ENCODE results near the gene UST. TPM values are rescaled to one million over a fixed set of nuclear protein-coding genes. Genes with fewer than 3 reads are reported as not detected.

Gene UST
- total and polyA plus RNA-seq, 2 experiments from 2014 or later: 2.9 to 4.0 TPM

- no peaks in the 10 kb centered on the region for H3K4me1 ChIP-seq (ENCODE audit: low read depth)
- H3K9me3 ChIP-seq (ENCODE audit: low read depth): no peaks in the 10 kb centered on the region
- peak in 1 of 2 donors; percentile 22 for DNase-seq (ENCODE audit: low read depth in 1 of 2, low spot score in 1 of 2)
- no peaks in the 10 kb centered on the region for H3K27me3 ChIP-seq
- TF ChIP-seq, protein P1, sequence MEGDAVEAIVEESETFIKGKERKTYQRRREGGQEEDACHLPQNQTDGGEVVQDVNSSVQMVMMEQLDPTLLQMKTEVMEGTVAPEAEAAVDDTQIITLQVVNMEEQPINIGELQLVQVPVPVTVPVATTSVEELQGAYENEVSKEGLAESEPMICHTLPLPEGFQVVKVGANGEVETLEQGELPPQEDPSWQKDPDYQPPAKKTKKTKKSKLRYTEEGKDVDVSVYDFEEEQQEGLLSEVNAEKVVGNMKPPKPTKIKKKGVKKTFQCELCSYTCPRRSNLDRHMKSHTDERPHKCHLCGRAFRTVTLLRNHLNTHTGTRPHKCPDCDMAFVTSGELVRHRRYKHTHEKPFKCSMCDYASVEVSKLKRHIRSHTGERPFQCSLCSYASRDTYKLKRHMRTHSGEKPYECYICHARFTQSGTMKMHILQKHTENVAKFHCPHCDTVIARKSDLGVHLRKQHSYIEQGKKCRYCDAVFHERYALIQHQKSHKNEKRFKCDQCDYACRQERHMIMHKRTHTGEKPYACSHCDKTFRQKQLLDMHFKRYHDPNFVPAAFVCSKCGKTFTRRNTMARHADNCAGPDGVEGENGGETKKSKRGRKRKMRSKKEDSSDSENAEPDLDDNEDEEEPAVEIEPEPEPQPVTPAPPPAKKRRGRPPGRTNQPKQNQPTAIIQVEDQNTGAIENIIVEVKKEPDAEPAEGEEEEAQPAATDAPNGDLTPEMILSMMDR (IDR thresholded peaks at IDR 0.05; ENCODE audit: low read depth, low read length): no peak
- H3K27ac ChIP-seq: no peak overlapping the region
- H3K36me3 ChIP-seq: no peaks in the 10 kb centered on the region
- H3K4me3 ChIP-seq: no peak overlapping the region
Observed at GRCh38 chr6:149094156-149094555, 347.3 kb downstream of the UST start.

DNA sequence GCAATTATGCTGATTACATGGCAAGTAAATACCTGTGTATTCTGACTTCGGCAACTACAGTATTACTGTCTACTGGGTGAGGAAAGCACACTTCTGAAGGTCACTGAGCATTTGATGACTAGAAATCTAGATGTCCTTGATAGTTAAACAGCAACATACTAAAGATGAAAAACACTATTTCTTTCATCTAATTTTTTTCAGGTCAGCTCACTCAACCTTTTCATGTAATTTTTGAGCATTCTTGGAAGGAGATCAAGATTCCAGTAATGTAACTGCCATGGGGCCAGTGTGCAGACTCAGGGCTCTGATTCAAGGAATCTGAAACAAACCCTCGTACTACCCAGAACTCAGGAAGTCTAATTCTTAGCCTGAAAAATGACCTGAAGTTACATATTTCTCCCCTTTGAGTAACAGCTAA, 348.1 kb downstream of the UST start:
- no peaks in the 10 kb centered on the region for H3K27me3 ChIP-seq
- peak in 1 of 2 donors; percentile 54 for DNase-seq (ENCODE audit: low read depth in 1 of 2, low spot score in 1 of 2)
- H3K36me3 ChIP-seq: no peaks in the 10 kb centered on the region
- no peak overlapping the region for H3K27ac ChIP-seq
- no peaks in the 10 kb centered on the region for H3K4me1 ChIP-seq (ENCODE audit: low read depth)
- TF ChIP-seq, protein P1 (IDR thresholded peaks at IDR 0.05; ENCODE audit: low read depth, low read length): no peak
- H3K4me3 ChIP-seq: no peak overlapping the region
- H3K9me3 ChIP-seq (ENCODE audit: low read depth): no peaks in the 10 kb centered on the region

GRCh38 chr6:149095842-149096241, 349.0 kb downstream of the UST start:
- Histone ChIP-seq H3K36me3 (no peaks in the 10 kb centered on the region), H3K27ac (no peak overlapping the region), H3K4me1 (ENCODE audit: low read depth) (no peaks in the 10 kb centered on the region), H3K9me3 (ENCODE audit: low read depth) (no peaks in the 10 kb centered on the region), H3K27me3 (no peaks in the 10 kb centered on the region), H3K4me3 (no peak overlapping the region)
- TF ChIP-seq, protein P1 (IDR thresholded peaks at IDR 0.05; ENCODE audit: low read depth, low read length): no peak
- no peak for DNase-seq (ENCODE audit: low read depth in 1 of 2, low spot score in 1 of 2)

DNA sequence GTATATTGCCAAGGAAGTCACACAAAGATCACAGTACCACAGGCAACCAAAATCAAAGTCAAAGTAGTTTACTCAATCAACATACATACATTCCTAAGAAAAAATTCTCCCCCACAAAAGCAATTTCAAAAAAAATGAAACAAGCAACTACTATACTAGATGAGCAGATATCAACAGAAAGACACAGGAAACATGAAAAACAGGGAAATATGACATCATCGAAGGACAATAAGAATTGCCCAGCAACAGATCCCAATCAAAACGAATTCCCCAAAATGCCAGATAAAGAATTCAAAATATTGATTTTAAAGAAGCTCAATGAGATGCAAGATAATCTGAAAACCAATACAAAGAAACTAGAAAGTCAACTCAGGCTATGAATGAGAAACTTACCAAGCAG, 351.0 kb downstream of the UST start:
- no peak for DNase-seq (ENCODE audit: low read depth in 1 of 2, low spot score in 1 of 2)
- Histone ChIP-seq H3K9me3 (ENCODE audit: low read depth) (no peaks in the 10 kb centered on the region), H3K4me3 (no peak overlapping the region), H3K4me1 (ENCODE audit: low read depth) (no peaks in the 10 kb centered on the region), H3K27me3 (no peaks in the 10 kb centered on the region), H3K27ac (no peak overlapping the region), H3K36me3 (no peaks in the 10 kb centered on the region)
- TF ChIP-seq, protein P1 (IDR thresholded peaks at IDR 0.05; ENCODE audit: low read depth, low read length): no peak

DNA sequence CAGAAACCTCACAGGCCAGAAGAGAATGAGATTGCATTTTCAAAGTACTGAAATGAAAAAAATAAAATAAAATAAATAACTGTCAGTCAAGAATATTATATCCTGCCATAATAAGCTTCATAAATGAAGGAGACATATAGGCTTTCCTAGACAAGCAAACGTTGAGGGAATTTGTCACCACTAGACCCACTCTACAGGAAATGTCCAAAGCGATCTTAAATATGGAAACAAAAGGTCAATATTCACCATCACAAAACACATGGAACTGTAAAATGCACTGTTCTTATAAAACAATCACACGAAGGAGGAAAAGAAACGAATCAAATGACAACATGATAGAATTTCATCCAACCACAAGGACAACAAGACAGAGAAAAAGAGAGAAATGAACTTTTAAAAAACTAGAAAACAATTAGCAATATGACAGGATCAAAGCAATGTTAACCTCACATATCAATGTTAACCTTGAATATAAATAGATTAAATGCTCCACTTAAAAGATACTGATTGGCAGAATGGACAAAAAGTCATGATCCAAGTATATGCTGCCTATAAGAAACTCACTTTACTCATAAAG, 352.0 kb downstream of the UST start:
- TF ChIP-seq, protein P1 (IDR thresholded peaks at IDR 0.05; ENCODE audit: low read depth, low read length): no peak
- Histone ChIP-seq H3K36me3 (no peaks in the 10 kb centered on the region), H3K9me3 (ENCODE audit: low read depth) (no peaks in the 10 kb centered on the region), H3K27ac (no peak overlapping the region), H3K4me1 (ENCODE audit: low read depth) (no peaks in the 10 kb centered on the region), H3K27me3 (no peaks in the 10 kb centered on the region), H3K4me3 (no peak overlapping the region)
- DNase-seq (ENCODE audit: low read depth in 1 of 2, low spot score in 1 of 2): no peak

Measured in cardiac muscle cell (in vitro differentiated cells and primary cell).